Left lung (tissue), 10 donors: ENCODE data around the gene KLHL14. TPM values are rescaled to one million over a fixed set of nuclear protein-coding genes. Genes with fewer than 3 reads are reported as not detected.

Source experiments
- ATAC-seq: fragments of 200-7000 bp; cut with Tn5 transposase; one replicate; pipeline ENCODE4 v1.9.1; 2020; ENCODE audit warnings: moderate library complexity
- DNase-seq, 4 donors: peaks; one replicate each; pipeline ENCODE4 v3.0.0-alpha.2; 2013 to 2020
- H3K27ac ChIP-seq, 2 donors: fragments of 200-600 bp; sonication (generic) in 1 of 2; one replicate each; pipeline versions ENCODE4 v1.5.0 to v1.8.0; 2020 to 2021
- H3K27me3 ChIP-seq, 2 donors: fragments of 200-600 bp; sonication (generic) in 1 of 2; one replicate each; pipeline versions ENCODE4 v1.5.0 to v1.8.0; 2020 to 2021
- H3K36me3 ChIP-seq, 2 donors: fragments of 200-600 bp; sonication (generic) in 1 of 2; one replicate each; pipeline versions ENCODE4 v1.5.0 to v1.8.0; 2020 to 2021
- H3K4me1 ChIP-seq, 2 donors: fragments of 200-600 bp; one replicate each; pipeline ENCODE4 v1.8.0; 2021
- H3K4me3 ChIP-seq, 2 donors: fragments of 200-600 bp; sonication (generic) in 1 of 2; one replicate each; pipeline versions ENCODE4 v1.5.0 to v1.8.0; 2020 to 2021; ENCODE audit warnings: mild to moderate bottlenecking in 1 of 2
- H3K9me3 ChIP-seq, 2 donors: fragments of 200-600 bp; sonication (generic) in 1 of 2; one replicate each; pipeline versions ENCODE4 v1.5.0 to v1.8.0; 2020 to 2021
- CTCF ChIP-seq, 2 donors: fragments of 200-600 bp; sonication (generic) in 1 of 2; IDR thresholded peaks; one replicate each; pipeline versions ENCODE4 v1.5.0 to v1.8.0; 2021; ENCODE audit warnings: antibody characterized with exemption in 2 of 2
- intact Hi-C, 2 donors: fragments of 100-400 bp; cut with DNase I; formaldehyde crosslinking; loops; one replicate each; pipeline versions ENCODE4 v1.11.2 to v1.14.2; 2022
- polyA plus RNA-seq, 6 donors: library from polyadenylated mRNA; unstranded; fragments of 120-200 nt; gene quantifications; one replicate each; pipeline ENCODE4 v1.2.1, GENCODE V29; 2013; ENCODE audit not compliant: insufficient read length in 6 of 6
- total RNA-seq, 2 donors: library from RNA; stranded (reverse); fragmentation: NEBNext Ultra II Directional; extraction: Animal tissue kit (Norgen Biotek cat#: 25700); gene quantifications; one replicate each; pipeline ENCODE4 v1.2.1, GENCODE V29; 2021
- donor health status: DM: no; HTN: yes; CAD: no.
- donor health status: DM: no; HTN: no; CAD: no.

Gene KLHL14
- total and polyA plus RNA-seq, 8 donors = 0.20 to 1.4 (median 1.2) TPM

GRCh38 chr18:32769071-32769585 lies 3.7 kb downstream of the KLHL14 start:
- H3K4me3 ChIP-seq = no peak overlapping the region
- intact Hi-C loops = no loop called here
- no peak for ATAC-seq
- no peak overlapping the region for H3K27ac ChIP-seq
- H3K9me3 ChIP-seq = no peaks in the 10 kb centered on the region
- peaks cover 40 to 61% of the 10 kb centered on the region in 2 donors for H3K27me3 ChIP-seq
- H3K36me3 ChIP-seq = no peaks in the 10 kb centered on the region
- DNase-seq = no peak
- no peak for TF ChIP-seq CTCF (IDR thresholded peaks at IDR 0.05)
- H3K4me1 ChIP-seq = peaks cover 3 to 18% of the 10 kb centered on the region in 2 donors

- Histone ChIP-seq H3K27ac (no peak overlapping the region), H3K4me1 (peaks cover 3 to 18% of the 10 kb centered on the region in 2 donors), H3K4me3 (no peak overlapping the region), H3K36me3 (no peaks in the 10 kb centered on the region), H3K9me3 (no peaks in the 10 kb centered on the region), H3K27me3 (peaks cover 33 to 45% of the 10 kb centered on the region in 2 donors)
- no peak for DNase-seq
- no peak for TF ChIP-seq CTCF (IDR thresholded peaks at IDR 0.05)
- no peak for ATAC-seq
- intact Hi-C loops = no loop called here
These were observed 5.4 kb downstream of the KLHL14 start for GRCh38 chr18:32767400-32767799.

GRCh38 chr18:32764611-32765244 lies 8.1 kb downstream of the KLHL14 start:
- Histone ChIP-seq H3K36me3 (no peaks in the 10 kb centered on the region), H3K27me3 (peaks cover 7 to 18% of the 10 kb centered on the region in 2 donors), H3K9me3 (no peaks in the 10 kb centered on the region), H3K27ac (no peak overlapping the region), H3K4me3 (no peak overlapping the region), H3K4me1 (peaks cover 0 to 2% of the 10 kb centered on the region in 2 donors)
- no peak for TF ChIP-seq CTCF (IDR thresholded peaks at IDR 0.05)
- ATAC-seq = no peak
- intact Hi-C loops = no loop called here
- no peak for DNase-seq

GRCh38 chr18:32763293-32763692 lies 9.5 kb downstream of the KLHL14 start:
- no peak for TF ChIP-seq CTCF (IDR thresholded peaks at IDR 0.05)
- Histone ChIP-seq H3K27me3 (peaks cover 0 to 4% of the 10 kb centered on the region in 2 donors), H3K4me1 (no peaks in the 10 kb centered on the region), H3K9me3 (no peaks in the 10 kb centered on the region), H3K4me3 (no peak overlapping the region), H3K27ac (no peak overlapping the region), H3K36me3 (no peaks in the 10 kb centered on the region)
- intact Hi-C loops = no loop called here
- ATAC-seq (no peak), DNase-seq (no peak)

- no peaks in the 10 kb centered on the region for H3K9me3 ChIP-seq
- intact Hi-C loops = no loop called here
- no peak overlapping the region for H3K4me3 ChIP-seq
- TF ChIP-seq CTCF (IDR thresholded peaks at IDR 0.05) = no peak
- no peaks in the 10 kb centered on the region for H3K27me3 ChIP-seq
- no peak for ATAC-seq
- no peaks in the 10 kb centered on the region for H3K36me3 ChIP-seq
- no peaks in the 10 kb centered on the region for H3K4me1 ChIP-seq
- DNase-seq = no peak
- no peak overlapping the region for H3K27ac ChIP-seq
These were observed 11.6 kb downstream of the KLHL14 start for GRCh38 chr18:32761231-32761630.
